ENCODE data around the gene MYH8.

GRCh38 chr17:10403589-10403988 lies 18.2 kb downstream of the MYH8 start:
- no peak for TF ChIP-seq EZH2 (IDR thresholded peaks at IDR 0.05; ENCODE audit: borderline replicate concordance)
- TF ChIP-seq CTCF (IDR thresholded peaks at IDR 0.05; ENCODE audit: poor library complexity) = no peak
- no peak for TF ChIP-seq EZH2phosphoT487 (IDR thresholded peaks at IDR 0.05; ENCODE audit: low read depth, severe bottlenecking, unreplicated experiment)
